ENCODE data around the gene PTPRT. TPM values are rescaled to one million over a fixed set of nuclear protein-coding genes. Genes with fewer than 3 reads are reported as not detected.

Gene PTPRT
- polyA plus RNA-seq, 3 donors = not detected

- no peak for DNase-seq
- no peak overlapping the region for H3K4me3 ChIP-seq (replicated peaks in 1 of 3; ENCODE audit: low read depth in 2 of 3, low read length in 3 of 3)
- 0% methylated on average over 3 of the region's 6 CpGs for WGBS (ENCODE audit: insufficient coverage)
- Mint-ChIP-seq H3K27ac (peak overlapping the region in 1 of 7 donors; percentile 33), H3K36me3 (no peaks in the 10 kb centered on the region), H3K4me3 (no peak overlapping the region), H3K4me1 (no peaks in the 10 kb centered on the region), H3K9me3 (peaks cover 0 to 13% (median 3%) of the 10 kb centered on the region in 7 donors), H3K27me3 (ENCODE audit: low read depth in 3 of 3) (peaks cover 0 to 8% (median 1%) of the 10 kb centered on the region in 3 donors)
- peaks cover 0 to 4% of the 10 kb centered on the region in 2 donors for H3K9me3 ChIP-seq (replicated peaks in 1 of 2; ENCODE audit: control insufficient read depth in 1 of 2, insufficient read depth in 1 of 2, low read length in 2 of 2)
- H3K79me2 ChIP-seq (ENCODE audit: insufficient read depth, low read length) = no peaks in the 10 kb centered on the region
- H2AFZ ChIP-seq (ENCODE audit: insufficient read depth, low read depth, low read length, poor library complexity, severe bottlenecking) = no peak overlapping the region
- TF ChIP-seq, protein P1, sequence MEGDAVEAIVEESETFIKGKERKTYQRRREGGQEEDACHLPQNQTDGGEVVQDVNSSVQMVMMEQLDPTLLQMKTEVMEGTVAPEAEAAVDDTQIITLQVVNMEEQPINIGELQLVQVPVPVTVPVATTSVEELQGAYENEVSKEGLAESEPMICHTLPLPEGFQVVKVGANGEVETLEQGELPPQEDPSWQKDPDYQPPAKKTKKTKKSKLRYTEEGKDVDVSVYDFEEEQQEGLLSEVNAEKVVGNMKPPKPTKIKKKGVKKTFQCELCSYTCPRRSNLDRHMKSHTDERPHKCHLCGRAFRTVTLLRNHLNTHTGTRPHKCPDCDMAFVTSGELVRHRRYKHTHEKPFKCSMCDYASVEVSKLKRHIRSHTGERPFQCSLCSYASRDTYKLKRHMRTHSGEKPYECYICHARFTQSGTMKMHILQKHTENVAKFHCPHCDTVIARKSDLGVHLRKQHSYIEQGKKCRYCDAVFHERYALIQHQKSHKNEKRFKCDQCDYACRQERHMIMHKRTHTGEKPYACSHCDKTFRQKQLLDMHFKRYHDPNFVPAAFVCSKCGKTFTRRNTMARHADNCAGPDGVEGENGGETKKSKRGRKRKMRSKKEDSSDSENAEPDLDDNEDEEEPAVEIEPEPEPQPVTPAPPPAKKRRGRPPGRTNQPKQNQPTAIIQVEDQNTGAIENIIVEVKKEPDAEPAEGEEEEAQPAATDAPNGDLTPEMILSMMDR (IDR thresholded peaks at IDR 0.05) = no peak
- H3K9ac ChIP-seq (ENCODE audit: insufficient read depth, low read length, poor library complexity, severe bottlenecking) = no peak overlapping the region
- no peak overlapping the region for H3K4me2 ChIP-seq (replicated peaks; ENCODE audit: extremely low read depth, low read length, poor library complexity, severe bottlenecking)
- H3K27ac ChIP-seq (ENCODE audit: low read depth in 1 of 2, low read length in 2 of 2) = no peak overlapping the region
- no peaks in the 10 kb centered on the region for H3K27me3 ChIP-seq (ENCODE audit: control insufficient read depth in 2 of 2, insufficient read depth in 2 of 2, low read length in 2 of 2)
- intact Hi-C loops (cut with micrococcal nuclease) = no loop called here
- H3K36me3 ChIP-seq (replicated peaks in 1 of 2; ENCODE audit: control insufficient read depth in 1 of 2, insufficient read depth in 2 of 2, low read length in 2 of 2) = no peaks in the 10 kb centered on the region
- no peaks in the 10 kb centered on the region for H3K4me1 ChIP-seq (ENCODE audit: control insufficient read depth in 1 of 2, insufficient read depth in 2 of 2, low read length in 2 of 2)
- H4K20me1 ChIP-seq (ENCODE audit: insufficient read depth, low read length) = no peaks in the 10 kb centered on the region
Measured at GRCh38 chr20:42370075-42370474, 819.6 kb downstream of the PTPRT start.

GRCh38 chr20:42368910-42369309 lies 820.8 kb downstream of the PTPRT start:
- Mint-ChIP-seq H3K27me3 (ENCODE audit: low read depth in 3 of 3) (peaks cover 0 to 8% (median 1%) of the 10 kb centered on the region in 3 donors), H3K36me3 (no peaks in the 10 kb centered on the region), H3K27ac (no peak overlapping the region), H3K4me3 (peak overlapping the region in 1 of 2 donors; percentile 14), H3K4me1 (no peaks in the 10 kb centered on the region), H3K9me3 (peaks cover 0 to 13% (median 3%) of the 10 kb centered on the region in 7 donors)
- no peak for DNase-seq
- H3K9ac ChIP-seq (ENCODE audit: insufficient read depth, low read length, poor library complexity, severe bottlenecking) = no peak overlapping the region
- intact Hi-C loops (cut with micrococcal nuclease) = no loop called here
- no peak overlapping the region for H3K27ac ChIP-seq (ENCODE audit: low read depth in 1 of 2, low read length in 2 of 2)
- H3K79me2 ChIP-seq (ENCODE audit: insufficient read depth, low read length) = no peaks in the 10 kb centered on the region
- no peaks in the 10 kb centered on the region for H3K36me3 ChIP-seq (replicated peaks in 1 of 2; ENCODE audit: control insufficient read depth in 1 of 2, insufficient read depth in 2 of 2, low read length in 2 of 2)
- no peaks in the 10 kb centered on the region for H3K27me3 ChIP-seq (ENCODE audit: control insufficient read depth in 2 of 2, insufficient read depth in 2 of 2, low read length in 2 of 2)
- H4K20me1 ChIP-seq (ENCODE audit: insufficient read depth, low read length) = no peaks in the 10 kb centered on the region
- no peak overlapping the region for H3K4me2 ChIP-seq (replicated peaks; ENCODE audit: extremely low read depth, low read length, poor library complexity, severe bottlenecking)
- peaks cover 0 to 4% of the 10 kb centered on the region in 2 donors for H3K9me3 ChIP-seq (replicated peaks in 1 of 2; ENCODE audit: control insufficient read depth in 1 of 2, insufficient read depth in 1 of 2, low read length in 2 of 2)
- no peak overlapping the region for H2AFZ ChIP-seq (ENCODE audit: insufficient read depth, low read depth, low read length, poor library complexity, severe bottlenecking)
- TF ChIP-seq, protein P1 (IDR thresholded peaks at IDR 0.05) = no peak
- no peak overlapping the region for H3K4me3 ChIP-seq (replicated peaks in 1 of 3; ENCODE audit: low read depth in 2 of 3, low read length in 3 of 3)
- WGBS (ENCODE audit: insufficient coverage) = 90% methylated on average over 3 of the region's 3 CpGs
- H3K4me1 ChIP-seq (ENCODE audit: control insufficient read depth in 1 of 2, insufficient read depth in 2 of 2, low read length in 2 of 2) = no peaks in the 10 kb centered on the region

All from CD14-positive monocyte (primary cell).